ENCODE measurements around the gene BCAS4.

- TF ChIP-seq POLR2A (IDR thresholded peaks at IDR 0.05; ENCODE audit: low read length) = no peak
- no peak for TF ChIP-seq GATA1 (IDR thresholded peaks at IDR 0.05; ENCODE audit: low read depth, low read length)
These were observed 129.5 kb downstream of the BCAS4 start for GRCh38 chr20:50924261-50924920.
